Heart left ventricle (tissue), 16 donors: ENCODE results near the gene UGT1A1. TPM values are rescaled to one million over a fixed set of nuclear protein-coding genes. Genes with fewer than 3 reads are reported as not detected.

Experiments used
- ATAC-seq, 4 donors: fragments of 200-7000 bp; cut with Tn5 transposase; one replicate each; pipeline ENCODE4 v1.9.1; 2020 to 2022; ENCODE audit warnings: moderate library complexity in 4 of 4, mild to moderate bottlenecking in 3 of 4, moderate number of reproducible peaks in 1 of 4
- DNase-seq, 5 donors: peaks; one replicate each; pipeline ENCODE4 v3.0.0-alpha.2; 2020
- H3K27ac ChIP-seq, 12 donors: fragments of 200-600 bp; sonication (generic) in 4 of 12; one replicate each; pipeline versions ENCODE4 v1.5.0 to v1.8.0; 2016 to 2022; ENCODE audit warnings: mild to moderate bottlenecking in 2 of 12
- H3K27me3 ChIP-seq, 9 donors: fragments of 200-600 bp; sonication (generic) in 2 of 9; one replicate each; pipeline versions ENCODE4 v1.5.1 to v1.8.0; 2016 to 2022; ENCODE audit warnings: mild to moderate bottlenecking in 3 of 9
- H3K36me3 ChIP-seq, 9 donors: fragments of 200-600 bp; sonication (generic) in 2 of 9; one replicate each; pipeline versions ENCODE4 v1.5.0 to v1.8.0; 2018 to 2022; ENCODE audit warnings: mild to moderate bottlenecking in 2 of 9
- H3K4me1 ChIP-seq, 12 donors: fragments of 200-600 bp; sonication (generic) in 4 of 12; one replicate each; pipeline versions ENCODE4 v1.5.0 to v1.8.0; 2016 to 2022; ENCODE audit warnings: mild to moderate bottlenecking in 3 of 12
- H3K4me3 ChIP-seq, 12 donors: fragments of 200-600 bp; sonication (generic) in 4 of 12; one replicate each; pipeline versions ENCODE4 v1.5.0 to v1.8.0; 2017 to 2022; ENCODE audit warnings: mild to moderate bottlenecking in 9 of 12, moderate library complexity in 4 of 12
- H3K9me3 ChIP-seq, 12 donors: fragments of 200-600 bp; sonication (generic) in 4 of 12; one replicate each; pipeline versions ENCODE4 v1.5.0 to v1.8.0; 2016 to 2022; ENCODE audit warnings: mild to moderate bottlenecking in 1 of 12
- CTCF ChIP-seq, 12 donors: fragments of 200-600 bp; sonication (generic) in 4 of 12; IDR thresholded peaks; one replicate each; pipeline versions ENCODE4 v1.5.0 to v1.8.0; 2018 to 2022; ENCODE audit warnings: antibody characterized with exemption in 12 of 12, mild to moderate bottlenecking in 5 of 12
- POLR2A ChIP-seq, 2 donors: fragments of 450-650 bp; IDR thresholded peaks; one replicate each; pipeline ENCODE4 v1.6.1; 2017; ENCODE audit warnings: antibody characterized with exemption in 2 of 2, mild to moderate bottlenecking in 2 of 2, moderate library complexity in 2 of 2
- WGBS, 4 donors: extraction: QIAGEN DNeasy Blood & Tissue Kit in 2 of 4; methylation state at CpG; one replicate each; pipeline versions ENCODE4 v1.1.5 to v1.1.7; 2013 to 2018; 5-methylcytosine and 5-hydroxymethylcytosine counted together
- intact Hi-C, 10 donors: fragments of 100-400 bp; cut with DNase I; formaldehyde crosslinking; loops; one replicate each; pipeline versions ENCODE4 v1.11.1 to v1.14.2; 2022
- polyA plus RNA-seq, 2 donors: library from polyadenylated mRNA; stranded (reverse); fragments of 200-250 nt; gene quantifications; one replicate each; pipeline ENCODE4 v1.2.3, GENCODE V29; 2013
- total RNA-seq, 9 donors: library from RNA; depleted of rRNA in 2 of 9; stranded (reverse); fragments of >200 nt in 2 of 9; fragmentation: NEBNext Ultra II Directional in 3 of 9; extraction: Animal tissue kit (Norgen Biotek cat#: 25700) in 3 of 9; gene quantifications; one replicate each; pipeline versions ENCODE4 v1.1.0 to v1.2.4, GENCODE V29; 2016 to 2023
- donor health status: ischemic (EF 13 %, LVEDD 7.1; RV severe dilation, severe dysfunction).
- donor health status: healthy with polysubstance abuse.
- donor health status: DM: no; HTN: yes; CAD: no.
- donor health status: DM: no; HTN: no; CAD: no.
- donor health status: ischemic (EF 25% LVEDD 6.9; RV normal size, moderate dysfunction).
- donor health status: ischemic (EF 25% LVEDD 5.7; RV mildly dilated, moderate dysfunction).
- donor health status: healthy.
- donor health status: DM: yes; HTN: yes; CAD: no.
- donor health status: ischemic (EF 35%, LVEDD 5.7; RV mildly dilated, moderate dysfunction).
- donor health status: nonischemic (EF 11% LVEDD 7.7; RV severe dilation, severe dysfunction).
- donor health status: DM: yes; HTN: yes; CAD: no.
- donor health status: PGD.
- donor health status: ischemic (EF 29% LVEDD 5.4; RV normal size, mild dysfunction).
- donor health status: nonischemic (EF 23%, LVEDD 6.1; RV moderate dilation, normal function).

Gene UGT1A1
- total and polyA plus RNA-seq, 11 donors: 0.03 TPM; not detected in 10

- Histone ChIP-seq H3K4me3 (no peak overlapping the region), H3K36me3 (no peaks in the 10 kb centered on the region), H3K9me3 (peaks cover 0 to 4% (median 0%) of the 10 kb centered on the region in 12 donors), H3K4me1 (no peaks in the 10 kb centered on the region), H3K27me3 (peaks cover 0 to 12% (median 0%) of the 10 kb centered on the region in 9 donors), H3K27ac (no peak overlapping the region)
- no peak for ATAC-seq
- DNase-seq: no peak
- intact Hi-C loops: no loop called here
- WGBS, 4 donors: 84 to 89% (median 85%) methylated on average over 16 of the region's 16 CpGs
- no peak for TF ChIP-seq CTCF (IDR thresholded peaks at IDR 0.05)
- no peak for TF ChIP-seq POLR2A (IDR thresholded peaks at IDR 0.05)
Observed at GRCh38 chr2:233772153-233772552, 12.1 kb downstream of the UGT1A1 start.

GRCh38 chr2:233772583-233772982 lies 12.5 kb downstream of the UGT1A1 start:
- DNase-seq: no peak
- no peaks in the 10 kb centered on the region for H3K36me3 ChIP-seq
- WGBS, 4 donors: 50 to 55% (median 53%) methylated on average over 5 of the region's 5 CpGs
- no peak for ATAC-seq
- H3K4me3 ChIP-seq: no peak overlapping the region
- intact Hi-C loops: no loop called here
- H3K9me3 ChIP-seq: peaks cover 0 to 4% (median 0%) of the 10 kb centered on the region in 12 donors
- H3K4me1 ChIP-seq: no peaks in the 10 kb centered on the region
- no peak for TF ChIP-seq POLR2A (IDR thresholded peaks at IDR 0.05)
- TF ChIP-seq CTCF (IDR thresholded peaks at IDR 0.05): no peak
- no peak overlapping the region for H3K27ac ChIP-seq
- peaks cover 0 to 10% (median 0%) of the 10 kb centered on the region in 9 donors for H3K27me3 ChIP-seq

GRCh38 chr2:233773854-233774253 lies 13.8 kb downstream of the UGT1A1 start:
- no peak for DNase-seq
- no peaks in the 10 kb centered on the region for H3K36me3 ChIP-seq
- intact Hi-C loops: no loop called here
- H3K27me3 ChIP-seq: peaks cover 0 to 5% (median 0%) of the 10 kb centered on the region in 9 donors
- H3K4me3 ChIP-seq: no peak overlapping the region
- H3K27ac ChIP-seq: no peak overlapping the region
- 86 to 97% (median 88%) methylated on average over 5 of the region's 5 CpGs for WGBS, 4 donors
- H3K4me1 ChIP-seq: no peaks in the 10 kb centered on the region
- TF ChIP-seq POLR2A (IDR thresholded peaks at IDR 0.05) (no peak), CTCF (IDR thresholded peaks at IDR 0.05) (no peak)
- H3K9me3 ChIP-seq: peaks cover 0 to 4% (median 0%) of the 10 kb centered on the region in 12 donors
- ATAC-seq: no peak

GRCh38 chr2:233775414-233775813 lies 15.3 kb downstream of the UGT1A1 start:
- H3K36me3 ChIP-seq: no peaks in the 10 kb centered on the region
- 86 to 96% (median 90%) methylated on average over 6 of the region's 6 CpGs for WGBS, 4 donors
- peaks cover 0 to 6% (median 0%) of the 10 kb centered on the region in 12 donors for H3K9me3 ChIP-seq
- TF ChIP-seq CTCF (IDR thresholded peaks at IDR 0.05) (no peak), POLR2A (IDR thresholded peaks at IDR 0.05) (no peak)
- no peak for ATAC-seq
- intact Hi-C loops: no loop called here
- no peak for DNase-seq
- peaks cover 0 to 6% (median 0%) of the 10 kb centered on the region in 9 donors for H3K27me3 ChIP-seq
- no peaks in the 10 kb centered on the region for H3K4me1 ChIP-seq
- H3K27ac ChIP-seq: no peak overlapping the region
- no peak overlapping the region for H3K4me3 ChIP-seq
